Fibroblast of skin of abdomen (primary cell): ENCODE measurements around the gene KIAA1958. TPM values are rescaled to one million over a fixed set of nuclear protein-coding genes. Genes with fewer than 3 reads are reported as not detected.
A peak's percentile ranks its signal among the peaks of the same experiment; 100 is the strongest.

Experiments
- DNase-seq: peaks from one replicate; pipeline ENCODE4 v3.0.0-alpha.2; 2013
- polyA plus RNA-seq, 2 experiments: library from polyadenylated mRNA; unstranded; fragments of 120-200 nt; gene quantifications; one replicate each; pipeline ENCODE4 v1.2.1, GENCODE V29; 2013; ENCODE audit not compliant: insufficient read length in 2 of 2

The KIAA1958 gene
- 2.4 TPM for polyA plus RNA-seq (2013, experiment 1 of 2; ENCODE audit: insufficient read length)
- polyA plus RNA-seq (2013, experiment 2 of 2; ENCODE audit: insufficient read length), result 2.1 TPM

- DNase-seq, result peak; percentile 83
These were observed at the start of gene KIAA1958 for GRCh38 chr9:112486221-112487007. KIAA1958 (plus strand) TSS chr9:112486827; CDS start chr9:112574081, 87,254 bp downstream.

GRCh38 chr9:112437406-112437805, 49.2 kb upstream of the KIAA1958 start:
- no peak for DNase-seq

GRCh38 chr9:112439171-112439570, 47.5 kb upstream of the KIAA1958 start:
- DNase-seq, result no peak

GRCh38 chr9:112439825-112440224, 46.8 kb upstream of the KIAA1958 start:
- DNase-seq, result no peak

- DNase-seq, result peak; percentile 10
These were observed 43.4 kb upstream of the KIAA1958 start for GRCh38 chr9:112443200-112443599.

GRCh38 chr9:112443636-112444035, 43.0 kb upstream of the KIAA1958 start:
- no peak for DNase-seq

- DNase-seq, result no peak
These were observed 41.4 kb upstream of the KIAA1958 start for GRCh38 chr9:112445196-112445595.

GRCh38 chr9:112446080-112446479, 40.5 kb upstream of the KIAA1958 start:
- no peak for DNase-seq

- no peak for DNase-seq
These were observed 40.1 kb upstream of the KIAA1958 start for GRCh38 chr9:112446526-112446925.

- DNase-seq, result peak; percentile 69
These were observed 39.3 kb upstream of the KIAA1958 start for GRCh38 chr9:112447283-112447761.

GRCh38 chr9:112462855-112463254, 23.8 kb upstream of the KIAA1958 start:
- no peak for DNase-seq

- DNase-seq, result no peak
These were observed 21.3 kb upstream of the KIAA1958 start for GRCh38 chr9:112465352-112465751.

GRCh38 chr9:112472996-112473395, 13.6 kb upstream of the KIAA1958 start:
- DNase-seq, result no peak

GRCh38 chr9:112473986-112474385, 12.6 kb upstream of the KIAA1958 start:
- no peak for DNase-seq

GRCh38 chr9:112475318-112475717, 11.3 kb upstream of the KIAA1958 start:
- DNase-seq, result no peak

GRCh38 chr9:112477330-112477729, 9.3 kb upstream of the KIAA1958 start:
- no peak for DNase-seq

- DNase-seq, result no peak
These were observed 7.4 kb upstream of the KIAA1958 start for GRCh38 chr9:112479221-112479620.

- DNase-seq, result no peak
These were observed 2.0 kb upstream of the KIAA1958 start for GRCh38 chr9:112484607-112485006.

- DNase-seq, result no peak
These were observed 1.1 kb upstream of the KIAA1958 start for GRCh38 chr9:112485574-112485973.

GRCh38 chr9:112487008-112487798, 576 bp downstream of the KIAA1958 start:
- peak; percentile 42 for DNase-seq

GRCh38 chr9:112487799-112488340, 1.2 kb downstream of the KIAA1958 start:
- DNase-seq, result peak; percentile 5

GRCh38 chr9:112489039-112489546, 2.5 kb downstream of the KIAA1958 start:
- DNase-seq, result no peak
